ENCODE measurements around the gene SPO11.

- TF ChIP-seq CTCF (conservative IDR thresholded peaks at IDR 0.05; ENCODE audit: low read depth, low read length), result no peak
- TF ChIP-seq EZH2 (IDR thresholded peaks at IDR 0.05; ENCODE audit: low read length, unreplicated experiment), result no peak
- no peak for TF ChIP-seq EZH2phosphoT487 (IDR thresholded peaks at IDR 0.05; ENCODE audit: borderline replicate concordance, low read length)
These were observed 47.7 kb upstream of the SPO11 start for GRCh38 chr20:57281900-57282299.

Measured in PC-3 (cell line).